Heart left ventricle (tissue), 13 donors: ENCODE results near the gene KCTD6.

Experiments
- CTCF ChIP-seq, 12 donors: fragments of 200-600 bp; sonication (generic) in 4 of 12; IDR thresholded peaks; one replicate each; pipeline versions ENCODE4 v1.5.0 to v1.8.0; 2018 to 2022; ENCODE audit warnings: antibody characterized with exemption in 12 of 12, mild to moderate bottlenecking in 5 of 12
- POLR2A ChIP-seq, 2 donors: fragments of 450-650 bp; IDR thresholded peaks; one replicate each; pipeline ENCODE4 v1.6.1; 2017; ENCODE audit warnings: antibody characterized with exemption in 2 of 2, mild to moderate bottlenecking in 2 of 2, moderate library complexity in 2 of 2
- donor health status: ischemic (EF 13 %, LVEDD 7.1; RV severe dilation, severe dysfunction).
- donor health status: DM: no; HTN: yes; CAD: no.
- donor health status: DM: no; HTN: no; CAD: no.
- donor health status: ischemic (EF 25% LVEDD 6.9; RV normal size, moderate dysfunction).
- donor health status: ischemic (EF 25% LVEDD 5.7; RV mildly dilated, moderate dysfunction).
- donor health status: ischemic (EF 35%, LVEDD 5.7; RV mildly dilated, moderate dysfunction).
- donor health status: nonischemic (EF 11% LVEDD 7.7; RV severe dilation, severe dysfunction).
- donor health status: DM: yes; HTN: yes; CAD: no.
- donor health status: PGD.
- donor health status: ischemic (EF 29% LVEDD 5.4; RV normal size, mild dysfunction).
- donor health status: nonischemic (EF 23%, LVEDD 6.1; RV moderate dilation, normal function).

GRCh38 chr3:58474348-58474911 lies 17.5 kb upstream of the KCTD6 start:
- no peak for TF ChIP-seq CTCF (IDR thresholded peaks at IDR 0.05)
- no peak for TF ChIP-seq POLR2A (IDR thresholded peaks at IDR 0.05)
